Activated B cell treated with CpG ODN at 0.5 μM for 24 hours (primary cell): Measurements from ENCODE around the gene ZNHIT2. TPM values are rescaled to one million over a fixed set of nuclear protein-coding genes. Genes with fewer than 3 reads are reported as not detected.

Experiments
- ATAC-seq: fragments of 200-7000 bp; cut with Tn5 transposase; one replicate; pipeline ENCODE4 v1.10.0; 2021; ENCODE audit warnings: low read depth, mild to moderate bottlenecking, moderate library complexity
- CTCF ChIA-PET: fragments of 350-600 bp; sonication (Branson Sonifier 250); formaldehyde crosslinking; loops from one replicate; lab custom pipeline; 2021; ENCODE audit warnings: antibody characterized with exemption; lab: Charles Lee
- POLR2A ChIA-PET: fragments of 350-600 bp; sonication (Branson Sonifier 250); formaldehyde crosslinking; loops from one replicate; lab custom pipeline; 2021; ENCODE audit warnings: antibody characterized with exemption; lab: Charles Lee
- DNase-seq: peaks from one replicate; pipeline ENCODE4 v3.0.0; 2022
- H3K27ac Mint-ChIP-seq: one replicate; pipeline ENCODE4 v1.8.0; 2020; ENCODE audit warnings: mixed read lengths
- H3K27me3 Mint-ChIP-seq: one replicate; pipeline ENCODE4 v1.8.0; 2021; ENCODE audit warnings: mixed read lengths
- H3K36me3 Mint-ChIP-seq: one replicate; pipeline ENCODE4 v1.8.0; 2021; ENCODE audit warnings: low read depth, mixed read lengths
- H3K4me1 Mint-ChIP-seq: one replicate; pipeline ENCODE4 v1.8.0; 2021; ENCODE audit warnings: mixed read lengths
- H3K4me3 Mint-ChIP-seq: one replicate; pipeline ENCODE4 v1.8.0; 2020; ENCODE audit warnings: mild to moderate bottlenecking, mixed read lengths
- H3K9me3 Mint-ChIP-seq: one replicate; pipeline ENCODE4 v1.8.0; 2020; ENCODE audit warnings: mixed read lengths
- intact Hi-C: fragments of 100-400 bp; cut with micrococcal nuclease; formaldehyde crosslinking; loops from one replicate; pipeline ENCODE4 v1.15.1; 2024
- total RNA-seq: library from RNA; stranded (reverse); gene quantifications from 2 replicates; pipeline ENCODE4 v1.2.3, GENCODE V29; 2022
- TF ChIP-seq, protein P1 (sequence below): fragments of 200-600 bp; IDR thresholded peaks from one replicate; pipeline ENCODE4 v1.8.0; 2022; ENCODE audit warnings: antibody characterized with exemption, mild to moderate bottlenecking

Gene ZNHIT2
- total RNA-seq, 1 donor from 2014 or later = 13.4 TPM

DNA sequence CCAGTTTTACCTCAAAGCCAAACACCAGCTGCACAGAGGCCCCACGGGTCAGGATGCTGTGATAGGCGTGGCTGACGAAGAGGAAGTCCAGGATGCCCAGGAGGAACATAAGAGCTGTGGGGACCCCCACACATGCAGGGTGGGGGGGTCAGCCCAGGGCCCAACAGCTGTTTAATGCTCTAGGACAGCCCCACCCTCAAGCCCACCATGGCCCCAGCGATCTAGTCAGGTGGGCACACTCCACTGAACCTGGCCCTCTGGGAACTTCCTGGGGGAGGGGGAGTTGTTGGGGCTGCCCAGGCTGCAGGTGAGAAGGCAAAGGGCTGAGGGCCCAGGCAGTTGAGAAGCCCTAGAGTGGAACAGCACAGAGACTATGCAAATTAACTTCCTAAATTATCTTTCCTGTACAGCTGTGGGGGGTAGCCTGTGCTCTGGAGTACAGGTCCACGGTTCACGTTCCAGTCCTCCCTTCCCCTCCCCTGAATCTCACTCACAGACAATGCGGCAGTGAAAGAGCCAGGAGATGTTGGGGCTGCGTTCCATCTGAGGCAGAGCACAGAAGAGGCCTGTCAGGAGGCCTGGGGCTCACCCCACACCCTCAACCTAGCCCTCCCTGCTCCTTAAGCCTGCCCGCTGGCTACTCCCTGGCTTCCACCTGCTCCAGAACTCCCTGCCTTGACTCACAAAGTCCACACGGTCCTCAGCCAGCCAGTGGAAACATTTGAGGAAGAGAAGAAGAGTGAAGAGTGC, 14.9 kb upstream of the ZNHIT2 start:
- DNase-seq (peak; percentile 67), ATAC-seq (peak; percentile 56)
- Mint-ChIP-seq H3K27me3 (no peaks in the 10 kb centered on the region), H3K9me3 (no peaks in the 10 kb centered on the region), H3K36me3 (peaks cover 75% of the 10 kb centered on the region), H3K27ac (peak overlapping the region; percentile 99), H3K4me3 (peak overlapping the region; percentile 99), H3K4me1 (peaks cover 67% of the 10 kb centered on the region)
- POLR2A ChIA-PET = interaction anchor here (0.5 to 13.5 kb wide), 20 partner anchors 12 to 920 kb away, joined by 3 to 546 read pairs (median 5); partner anchors contain the start of genes ARL2, CAPN1, FAU and MALAT1
- TF ChIP-seq, protein P1, sequence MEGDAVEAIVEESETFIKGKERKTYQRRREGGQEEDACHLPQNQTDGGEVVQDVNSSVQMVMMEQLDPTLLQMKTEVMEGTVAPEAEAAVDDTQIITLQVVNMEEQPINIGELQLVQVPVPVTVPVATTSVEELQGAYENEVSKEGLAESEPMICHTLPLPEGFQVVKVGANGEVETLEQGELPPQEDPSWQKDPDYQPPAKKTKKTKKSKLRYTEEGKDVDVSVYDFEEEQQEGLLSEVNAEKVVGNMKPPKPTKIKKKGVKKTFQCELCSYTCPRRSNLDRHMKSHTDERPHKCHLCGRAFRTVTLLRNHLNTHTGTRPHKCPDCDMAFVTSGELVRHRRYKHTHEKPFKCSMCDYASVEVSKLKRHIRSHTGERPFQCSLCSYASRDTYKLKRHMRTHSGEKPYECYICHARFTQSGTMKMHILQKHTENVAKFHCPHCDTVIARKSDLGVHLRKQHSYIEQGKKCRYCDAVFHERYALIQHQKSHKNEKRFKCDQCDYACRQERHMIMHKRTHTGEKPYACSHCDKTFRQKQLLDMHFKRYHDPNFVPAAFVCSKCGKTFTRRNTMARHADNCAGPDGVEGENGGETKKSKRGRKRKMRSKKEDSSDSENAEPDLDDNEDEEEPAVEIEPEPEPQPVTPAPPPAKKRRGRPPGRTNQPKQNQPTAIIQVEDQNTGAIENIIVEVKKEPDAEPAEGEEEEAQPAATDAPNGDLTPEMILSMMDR = no peak
- CTCF ChIA-PET = interaction anchor here (0.9 to 8.6 kb wide), 8 partner anchors 11 to 130 kb away, joined by 3 to 54 read pairs (median 9); partner anchors contain the start of genes CAPN1, FAU, MRPL49 and POLA2
- intact Hi-C loops = loop anchor here (1.0 to 5.0 kb wide), 8 partner anchors 10 to 440 kb away; partner anchors contain the start of genes ATG2A, CAPN1, DPF2 and FAM89B

DNA sequence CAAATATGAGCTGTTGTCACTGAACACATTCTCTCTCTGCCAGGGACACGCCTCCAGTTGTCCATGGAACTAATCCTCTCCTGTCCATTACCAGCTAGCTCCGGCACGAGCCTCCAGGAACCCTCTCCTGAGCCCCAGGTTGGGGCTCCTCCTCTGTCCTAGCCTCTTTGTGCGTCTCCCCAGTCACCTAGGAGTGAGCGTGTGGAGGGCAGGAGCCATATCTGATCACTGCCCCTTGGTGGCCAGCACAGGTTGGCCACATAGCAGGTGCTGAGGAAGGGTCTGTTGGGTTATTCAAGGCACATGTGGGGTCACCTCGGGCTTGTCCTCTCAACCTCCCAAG, 14.4 kb upstream of the ZNHIT2 start:
- intact Hi-C loops = loop anchor here (1.0 to 5.0 kb wide), 8 partner anchors 10 to 440 kb away; partner anchors contain the start of genes ATG2A, CAPN1, DPF2 and FAM89B

DNA sequence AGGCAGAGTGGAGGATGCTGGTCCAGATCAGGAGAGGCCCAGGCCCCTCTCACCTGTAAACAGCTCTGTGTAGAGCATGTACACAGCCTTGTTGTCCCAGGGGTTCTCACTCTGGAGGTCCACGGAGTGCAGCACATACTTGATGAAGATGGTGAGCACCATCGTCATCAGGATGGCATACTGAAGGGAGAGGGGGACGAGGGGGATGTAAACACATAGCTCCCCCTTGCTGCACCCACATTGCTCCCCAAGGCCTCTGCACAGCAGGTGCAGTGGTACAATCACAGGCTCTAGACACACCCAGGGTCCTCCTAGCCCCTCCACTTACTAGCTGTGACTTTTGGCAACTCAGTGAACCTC, 13.9 kb upstream of the ZNHIT2 start:
- TF ChIP-seq, protein P1 = no peak
- no peak for ATAC-seq
- no peak for DNase-seq
- POLR2A ChIA-PET = interaction anchor here (1.0 to 13.5 kb wide), 12 partner anchors 14 to 439 kb away, joined by 3 to 546 read pairs (median 6); partner anchors contain the start of genes CAPN1, FAU, MAP4K2 and MRPL49
- peak overlapping the region; percentile 99 for H3K27ac Mint-ChIP-seq
- peak overlapping the region; percentile 99 for H3K4me3 Mint-ChIP-seq
- CTCF ChIA-PET = interaction anchor here (1.0 to 8.6 kb wide), 7 partner anchors 10 to 131 kb away, joined by 3 to 54 read pairs (median 13); partner anchors contain the start of genes CAPN1, FAU, MRPL49 and POLA2
- intact Hi-C loops = loop anchor here (5.0 kb wide), 3 partner anchors 201 to 441 kb away; partner anchors contain the start of genes DPF2, FAM89B, SF1 and ZNRD2
- H3K36me3 Mint-ChIP-seq = peaks cover 84% of the 10 kb centered on the region
- peaks cover 61% of the 10 kb centered on the region for H3K4me1 Mint-ChIP-seq
- H3K27me3 Mint-ChIP-seq = no peaks in the 10 kb centered on the region
- H3K9me3 Mint-ChIP-seq = no peaks in the 10 kb centered on the region

More for the DNA sequence above, 14.4 kb upstream of the ZNHIT2 start:
- TF ChIP-seq, protein P1 = no peak
- ChIA-PET POLR2A (interaction anchor here (0.8 to 13.5 kb wide), 18 partner anchors 13 to 728 kb away, joined by 3 to 546 read pairs (median 6); partner anchors contain the start of genes ARL2, CAPN1, FAU and MALAT1), CTCF (interaction anchor here (0.9 to 8.6 kb wide), 7 partner anchors 11 to 130 kb away, joined by 3 to 54 read pairs (median 7); partner anchors contain the start of genes CAPN1, FAU, MRPL49 and POLA2)
- peaks cover 80% of the 10 kb centered on the region for H3K36me3 Mint-ChIP-seq
- no peaks in the 10 kb centered on the region for H3K27me3 Mint-ChIP-seq
- H3K4me1 Mint-ChIP-seq = peaks cover 63% of the 10 kb centered on the region
- H3K27ac Mint-ChIP-seq = peak overlapping the region; percentile 99
- no peak for ATAC-seq
- DNase-seq = no peak
- peak overlapping the region; percentile 99 for H3K4me3 Mint-ChIP-seq
- no peaks in the 10 kb centered on the region for H3K9me3 Mint-ChIP-seq

GRCh38 chr11:65130631-65131416, 13.3 kb upstream of the ZNHIT2 start:
- H3K4me1 Mint-ChIP-seq = peaks cover 56% of the 10 kb centered on the region
- CTCF ChIA-PET = interaction anchor here (1.0 to 8.6 kb wide), 7 partner anchors 10 to 95 kb away, joined by 3 to 54 read pairs (median 13); partner anchors contain the start of genes CAPN1, FAU, MRPL49 and TM7SF2
- peak overlapping the region; percentile 99 for H3K27ac Mint-ChIP-seq
- DNase-seq (no peak), ATAC-seq (no peak)
- peaks cover 88% of the 10 kb centered on the region for H3K36me3 Mint-ChIP-seq
- H3K9me3 Mint-ChIP-seq = no peaks in the 10 kb centered on the region
- no peaks in the 10 kb centered on the region for H3K27me3 Mint-ChIP-seq
- intact Hi-C loops = loop anchor here (5.0 kb wide), 3 partner anchors 201 to 441 kb away; partner anchors contain the start of genes DPF2, FAM89B, SF1 and ZNRD2
- peak overlapping the region; percentile 74 for H3K4me3 Mint-ChIP-seq
- TF ChIP-seq, protein P1 = no peak
- POLR2A ChIA-PET = interaction anchor here (1.0 to 13.5 kb wide), 14 partner anchors 13 to 1327 kb away, joined by 3 to 546 read pairs (median 6); partner anchors contain the start of genes CAPN1, FAU, MAP4K2 and MRPL49
